OCI-LY3 (cell line): ENCODE measurements around the gene WWOX.

Source experiments
- H2AFZ ChIP-seq: fragments of 200-600, 300-600 bp; shearing (Covaris generic); 2 replicates; pipeline ENCODE4 v1.6.0; 2014; ENCODE audit warnings: antibody characterized with exemption, low read depth, low read length
- H3K27ac ChIP-seq: fragments of 200-600, 300-600 bp; sonication (generic); 2 replicates; pipeline ENCODE4 v1.5.1; 2014; ENCODE audit warnings: mild to moderate bottlenecking, low read length, moderate library complexity, mixed read lengths
- H3K27me3 ChIP-seq: fragments of 200-600, 300-600 bp; sonication (generic); 2 replicates; pipeline ENCODE4 v1.6.1; 2014; ENCODE audit warnings: low read depth, low read length, mixed read lengths
- H3K36me3 ChIP-seq: fragments of 200-600, 300-600 bp; sonication (generic); replicated peaks from 2 replicates; pipeline ENCODE3; 2014; ENCODE audit warnings: low read depth, low read length, mixed read lengths
- H3K4me1 ChIP-seq: fragments of 300-600, 200-600 bp; sonication (generic); 2 replicates; pipeline ENCODE4 v1.6.1; 2014; ENCODE audit warnings: low read length, mixed read lengths
- H3K4me2 ChIP-seq: fragments of 200-600, 300-600 bp; sonication (generic); 2 replicates; pipeline ENCODE4 v1.6.1; 2014; ENCODE audit warnings: low read length, mixed read lengths
- H3K4me3 ChIP-seq: fragments of 300-600, 200-600 bp; sonication (generic); 2 replicates; pipeline ENCODE4 v1.5.1; 2014; ENCODE audit warnings: antibody characterized with exemption, mild to moderate bottlenecking, low read length, moderate library complexity
- H3K79me2 ChIP-seq: fragments of 300-600, 200-600 bp; shearing (Covaris generic); 2 replicates; pipeline ENCODE4 v1.6.1; 2014; ENCODE audit warnings: mild to moderate bottlenecking, low read length, mixed read lengths
- H3K9ac ChIP-seq: fragments of 300-600, 200-600 bp; shearing (Covaris generic); 2 replicates; pipeline ENCODE4 v1.6.0; 2014; ENCODE audit warnings: mild to moderate bottlenecking, low read length, moderate library complexity
- H3K9me3 ChIP-seq: fragments of 200-600, 300-600 bp; shearing (Covaris generic); 2 replicates; pipeline ENCODE4 v1.6.1; 2014; ENCODE audit warnings: low read length, mixed read lengths; ENCODE audit not compliant: insufficient read depth
- H4K20me1 ChIP-seq: fragments of 200-600, 300-600 bp; sonication (generic); 2 replicates; pipeline ENCODE4 v1.6.1; 2016; ENCODE audit warnings: low read length, mixed read lengths; ENCODE audit not compliant: insufficient read depth
- CTCF ChIP-seq: fragments of 200-600, 300-600 bp; sonication (generic); IDR thresholded peaks from 2 replicates; pipeline ENCODE4 v1.5.1; 2014; ENCODE audit warnings: antibody characterized with exemption, low read length, low read depth
- EZH2phosphoT487 ChIP-seq: fragments of 200-600 bp; shearing (Covaris generic); IDR thresholded peaks from 2 replicates; pipeline ENCODE4 v1.6.1; 2018; ENCODE audit warnings: antibody characterized with exemption, mixed run types, low read depth

The WWOX gene

GRCh38 chr16:78946556-78946955 is 847.1 kb downstream of the WWOX start:
- H4K20me1 ChIP-seq = no peaks in the 10 kb centered on the region
- H3K4me1 ChIP-seq = no peaks in the 10 kb centered on the region
- H3K27me3 ChIP-seq = peaks cover 23% of the 10 kb centered on the region
- TF ChIP-seq CTCF = no peak
- TF ChIP-seq EZH2phosphoT487 = no peak
- no peak overlapping the region for H3K4me2 ChIP-seq
- no peak overlapping the region for H3K27ac ChIP-seq
- H3K79me2 ChIP-seq = no peaks in the 10 kb centered on the region
- H3K36me3 ChIP-seq = no peaks in the 10 kb centered on the region
- H3K4me3 ChIP-seq = no peak overlapping the region
- H3K9me3 ChIP-seq = no peaks in the 10 kb centered on the region
- no peak overlapping the region for H2AFZ ChIP-seq
- H3K9ac ChIP-seq = no peak overlapping the region

GRCh38 chr16:78950768-78951167 is 851.3 kb downstream of the WWOX start:
- H3K4me3 ChIP-seq = no peak overlapping the region
- no peaks in the 10 kb centered on the region for H3K4me1 ChIP-seq
- H3K27me3 ChIP-seq = peaks cover 28% of the 10 kb centered on the region
- TF ChIP-seq EZH2phosphoT487 (no peak), CTCF (no peak)
- no peaks in the 10 kb centered on the region for H3K9me3 ChIP-seq
- no peaks in the 10 kb centered on the region for H3K79me2 ChIP-seq
- no peak overlapping the region for H3K4me2 ChIP-seq
- no peak overlapping the region for H3K9ac ChIP-seq
- H3K27ac ChIP-seq = no peak overlapping the region
- no peaks in the 10 kb centered on the region for H3K36me3 ChIP-seq
- H4K20me1 ChIP-seq = no peaks in the 10 kb centered on the region
- no peak overlapping the region for H2AFZ ChIP-seq

DNA sequence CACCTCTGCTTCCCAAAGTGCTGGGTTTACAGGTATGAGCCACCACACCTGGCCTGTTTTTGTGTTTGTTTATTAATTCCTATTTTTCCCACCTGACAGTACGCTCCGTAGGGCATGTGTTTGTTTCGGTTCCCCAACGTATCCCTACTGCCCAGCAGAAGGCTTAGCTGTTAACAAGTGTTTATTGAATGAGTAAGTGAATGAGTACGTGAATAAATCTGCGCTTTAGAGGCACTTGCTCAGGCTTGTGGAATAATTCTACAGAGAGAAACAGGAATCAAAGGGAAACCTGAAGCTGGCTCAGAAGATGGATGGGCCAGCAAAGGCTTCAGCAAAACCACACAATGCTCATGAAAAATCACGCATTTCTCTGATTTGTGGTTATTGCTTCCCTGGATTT is 853.2 kb downstream of the WWOX start:
- Histone ChIP-seq H3K4me2 (no peak overlapping the region), H3K4me3 (no peak overlapping the region), H3K9ac (no peak overlapping the region), H3K27ac (no peak overlapping the region), H3K4me1 (peaks cover 10% of the 10 kb centered on the region), H3K79me2 (no peaks in the 10 kb centered on the region), H3K36me3 (no peaks in the 10 kb centered on the region), H3K9me3 (no peaks in the 10 kb centered on the region), H3K27me3 (peaks cover 23% of the 10 kb centered on the region), H2AFZ (no peak overlapping the region), H4K20me1 (no peaks in the 10 kb centered on the region)
- no peak for TF ChIP-seq CTCF
- no peak for TF ChIP-seq EZH2phosphoT487

GRCh38 chr16:78953526-78953925 is 854.1 kb downstream of the WWOX start:
- no peaks in the 10 kb centered on the region for H3K36me3 ChIP-seq
- no peaks in the 10 kb centered on the region for H3K79me2 ChIP-seq
- H3K4me2 ChIP-seq = no peak overlapping the region
- no peak overlapping the region for H3K9ac ChIP-seq
- peaks cover 14% of the 10 kb centered on the region for H3K27me3 ChIP-seq
- H2AFZ ChIP-seq = no peak overlapping the region
- H4K20me1 ChIP-seq = no peaks in the 10 kb centered on the region
- no peak overlapping the region for H3K4me3 ChIP-seq
- no peak for TF ChIP-seq EZH2phosphoT487
- no peak for TF ChIP-seq CTCF
- H3K4me1 ChIP-seq = peaks cover 19% of the 10 kb centered on the region
- no peaks in the 10 kb centered on the region for H3K9me3 ChIP-seq
- no peak overlapping the region for H3K27ac ChIP-seq
